GM12878 (cell line): ENCODE results near the gene BCL2.

ENCODE experiments used
- BCL3 ChIP-seq: IDR thresholded peaks from 2 replicates; pipeline ENCODE4 v1.6.1; 2011; ENCODE audit warnings: borderline replicate concordance, low read depth, mild to moderate bottlenecking, moderate library complexity, low read length; ENCODE audit not compliant: insufficient read depth, poor library complexity, severe bottlenecking
- CHD2 ChIP-seq: IDR thresholded peaks from 2 replicates; pipeline ENCODE4 v1.6.1; 2011; ENCODE audit warnings: low read depth, low read length, improper control_type of control experiment, borderline replicate concordance
- CTCF ChIP-seq, 3 experiments: IDR thresholded peaks in 2 of 3; conservative IDR thresholded peaks in 1 of 3; 2 replicates each; pipeline ENCODE4 v1.5.1; 2011; ENCODE audit warnings: low read depth in 3 of 3, low read length in 3 of 3, mild to moderate bottlenecking in 3 of 3, control low read depth in 2 of 3, moderate library complexity in 2 of 3, inconsistent platforms in 1 of 3, mixed read lengths in 1 of 3; ENCODE audit not compliant: control insufficient read depth in 2 of 3, insufficient read depth in 1 of 3; ENCODE audit errors: extremely low read depth in 1 of 3
- ESRRA ChIP-seq: IDR thresholded peaks from 2 replicates; pipeline ENCODE4 v1.6.1; 2012; ENCODE audit warnings: mild to moderate bottlenecking, low read length, improper control_type of control experiment
- FOXM1 ChIP-seq: IDR thresholded peaks from 2 replicates; pipeline ENCODE4 v1.6.1; 2012; ENCODE audit warnings: low read depth, mild to moderate bottlenecking, inconsistent platforms, low read length, moderate library complexity
- IKZF1 ChIP-seq: fragments of 450-650 bp; conservative IDR thresholded peaks from 2 replicates; pipeline ENCODE4 v1.6.1; 2017; ENCODE audit warnings: antibody characterized with exemption, mild to moderate bottlenecking
- IKZF2 ChIP-seq, 2 experiments: fragments of 450-650 bp; IDR thresholded peaks; 2 replicates each; pipeline ENCODE4 v1.6.1; 2017; ENCODE audit warnings: mild to moderate bottlenecking in 2 of 2, moderate library complexity in 2 of 2
- MXI1 ChIP-seq: fragments of 150-350 bp; IDR thresholded peaks from 2 replicates; pipeline ENCODE4 v1.6.1; 2011; ENCODE audit warnings: low read depth, mild to moderate bottlenecking, inconsistent platforms, low read length, improper control_type of control experiment

GRCh38 chr18:63236921-63237846, 82.4 kb downstream of the BCL2 start:
- TF ChIP-seq FOXM1, result no peak
- TF ChIP-seq CTCF (IDR thresholded peaks at IDR 0.05 in 2 of 3, conservative IDR thresholded peaks at IDR 0.05 in 1 of 3; ENCODE audit: control insufficient read depth in 2 of 3, extremely low read depth in 1 of 3, insufficient read depth in 1 of 3, low read depth in 3 of 3, low read length in 3 of 3), result no peak
- no peak for TF ChIP-seq IKZF1
- TF ChIP-seq MXI1, result no peak
- TF ChIP-seq IKZF2 (IDR thresholded peaks at IDR 0.05), result no peak
- no peak for TF ChIP-seq CHD2
- TF ChIP-seq BCL3, result no peak
- no peak for TF ChIP-seq ESRRA
